Mucosa of gallbladder (tissue), 1 donor: ENCODE measurements around the gene SCTR. TPM values are rescaled to one million over a fixed set of nuclear protein-coding genes. Genes with fewer than 3 reads are reported as not detected.

Experiments
- DNase-seq: peaks from one replicate; pipeline ENCODE4 v3.0.0-alpha.2; 2020; ENCODE audit warnings: low spot score
- total RNA-seq: library from RNA; stranded (reverse); gene quantifications from one replicate; pipeline ENCODE4 v1.2.1, GENCODE V29; 2021
- donor health status: DM: no; HTN: no; CAD: no.

Gene SCTR
- total RNA-seq, 1 donor from 2014 or later, result 0.92 TPM

GRCh38 chr2:119523383-119523951, 816 bp downstream of the SCTR start:
- no peak for DNase-seq

- DNase-seq, result no peak
Measured at GRCh38 chr2:119522671-119523070, 1.6 kb downstream of the SCTR start.

GRCh38 chr2:119521433-119522050, 2.7 kb downstream of the SCTR start:
- DNase-seq, result no peak

- DNase-seq, result no peak
Measured at GRCh38 chr2:119520696-119521432, 3.4 kb downstream of the SCTR start.

DNA sequence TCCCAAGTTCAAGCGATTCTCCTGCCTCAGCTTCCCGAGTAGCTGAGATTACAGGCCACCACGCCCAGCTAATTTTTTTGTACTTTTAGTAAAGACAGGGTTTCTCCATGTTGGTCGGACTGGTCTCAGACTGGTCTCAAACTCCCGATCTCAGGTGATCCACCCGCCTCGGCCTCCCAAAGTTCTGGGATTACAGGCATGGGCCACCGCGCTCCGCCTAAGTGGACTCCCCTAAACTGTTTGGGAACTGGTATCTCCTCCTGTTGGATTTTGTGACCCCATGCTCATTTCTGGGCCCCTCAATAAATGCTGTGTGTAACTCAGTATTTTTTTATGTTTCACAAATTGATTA, 5.2 kb downstream of the SCTR start:
- no peak for DNase-seq

DNA sequence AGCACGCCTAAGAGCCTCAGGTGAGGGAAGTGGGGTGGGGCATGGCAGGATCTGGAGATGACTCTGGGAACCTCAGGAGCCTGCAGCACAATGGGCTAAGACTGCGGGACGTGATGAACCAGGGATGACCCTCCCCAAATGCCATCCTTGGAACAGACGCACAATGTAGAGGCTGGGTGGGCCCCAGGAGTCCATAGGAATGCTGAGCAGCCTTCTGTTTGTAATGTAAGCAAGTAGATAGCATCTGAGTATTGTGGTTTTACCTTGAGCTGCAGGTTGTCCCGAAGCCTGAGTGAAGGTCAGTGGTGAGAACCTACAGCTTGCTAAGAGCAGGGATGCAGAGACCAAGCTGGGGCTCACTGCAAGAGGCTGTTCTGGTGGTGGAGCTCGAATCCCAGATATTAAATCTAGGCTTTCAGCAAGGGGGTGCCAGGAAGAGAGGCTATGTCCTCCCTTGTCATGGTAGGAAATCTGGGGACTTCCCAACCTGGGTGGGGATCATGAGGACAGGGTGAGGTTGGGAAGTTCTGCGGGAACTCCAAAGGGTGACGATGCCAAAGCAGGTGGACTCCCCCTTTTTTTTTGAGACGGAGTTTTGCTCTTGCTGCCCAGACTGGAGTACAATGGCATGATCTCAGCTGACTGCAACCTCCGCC, 5.8 kb downstream of the SCTR start:
- DNase-seq, result no peak

- peak; percentile 57 for DNase-seq
Measured at GRCh38 chr2:119517433-119517832, 6.8 kb downstream of the SCTR start.

- no peak for DNase-seq
Measured at GRCh38 chr2:119516121-119516520, 8.2 kb downstream of the SCTR start.

GRCh38 chr2:119513832-119514231, 10.5 kb downstream of the SCTR start:
- DNase-seq, result no peak

DNA sequence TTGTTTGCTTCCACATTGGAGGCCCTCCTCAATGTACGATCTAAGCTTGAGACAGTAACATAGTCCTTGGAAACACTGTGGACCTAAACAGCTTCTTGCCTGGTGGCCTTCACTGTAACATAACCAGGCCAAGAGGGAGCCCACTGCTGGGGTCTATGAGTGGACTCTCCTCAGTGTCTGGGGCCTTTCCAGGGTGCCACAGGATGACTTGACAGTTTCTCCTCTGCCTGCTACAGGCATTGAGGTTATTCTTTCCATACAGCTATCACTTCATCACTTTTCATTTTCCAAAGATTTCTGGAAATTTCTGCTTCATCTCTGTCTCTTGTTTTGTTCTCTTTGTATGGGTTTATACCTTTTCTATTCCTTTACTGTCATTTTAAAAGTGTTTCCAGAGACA, 11.3 kb downstream of the SCTR start:
- DNase-seq, result no peak

DNA sequence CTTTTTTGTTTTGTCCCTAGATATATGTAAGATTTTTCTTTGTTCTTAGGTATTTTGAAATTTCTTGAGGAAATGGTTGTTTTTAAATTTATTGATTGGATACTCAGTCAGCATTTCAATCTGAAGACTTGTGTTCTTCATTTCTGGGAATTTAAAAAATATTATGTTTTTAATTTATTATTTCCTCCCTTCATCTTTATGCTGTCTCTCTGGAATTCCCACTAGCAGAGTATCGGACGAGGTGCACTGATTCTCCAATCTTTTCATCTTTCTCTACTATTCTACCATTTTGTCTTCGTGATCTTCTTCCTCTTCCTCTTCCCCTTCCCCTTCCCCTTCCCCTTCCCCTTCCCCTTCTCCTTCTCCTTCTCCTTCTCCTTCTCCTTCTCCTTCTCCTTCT, 12.3 kb downstream of the SCTR start:
- DNase-seq, result no peak

GRCh38 chr2:119508756-119509155, 15.5 kb downstream of the SCTR start:
- no peak for DNase-seq

- no peak for DNase-seq
Measured at GRCh38 chr2:119496682-119497081, 27.6 kb downstream of the SCTR start.

- no peak for DNase-seq
Measured at GRCh38 chr2:119495948-119496347, 28.3 kb downstream of the SCTR start.

DNA sequence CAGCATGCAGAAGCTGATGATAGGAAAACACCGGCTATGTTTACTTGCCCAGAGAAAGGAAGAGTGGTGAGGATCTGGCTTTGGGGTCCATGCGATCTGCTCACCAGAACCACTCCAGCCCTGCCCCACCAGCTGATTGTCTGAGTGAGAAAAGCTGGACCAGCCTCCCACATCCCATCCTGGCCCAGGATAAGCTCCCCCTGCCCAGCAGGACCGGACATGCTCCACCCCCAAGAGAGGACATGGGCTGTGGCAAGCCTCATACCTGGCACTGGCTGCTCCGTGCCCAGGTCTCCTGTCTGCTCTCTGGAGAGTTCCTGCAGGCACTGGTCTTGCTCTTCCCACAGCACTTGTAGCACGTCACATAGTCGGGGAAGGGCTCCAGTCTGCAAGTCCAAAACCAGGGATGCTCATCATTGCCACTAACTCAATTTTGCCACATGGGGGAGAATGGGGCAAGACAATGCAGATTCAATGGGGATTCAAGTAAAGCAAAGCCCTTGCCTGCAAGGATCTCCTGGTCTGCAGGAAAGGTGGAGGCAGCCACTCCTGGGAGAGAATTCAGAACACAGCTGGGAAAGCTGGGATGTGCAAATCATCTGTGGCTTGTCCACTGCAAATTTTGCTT, 30.0 kb downstream of the SCTR start:
- DNase-seq, result no peak

GRCh38 chr2:119491776-119492525, 32.3 kb downstream of the SCTR start:
- DNase-seq, result peak; percentile 89

- no peak for DNase-seq
Measured at GRCh38 chr2:119490653-119491195, 33.6 kb downstream of the SCTR start.

- DNase-seq, result no peak
Measured at GRCh38 chr2:119490106-119490505, 34.2 kb downstream of the SCTR start.

GRCh38 chr2:119489232-119489952, 34.9 kb downstream of the SCTR start:
- DNase-seq, result no peak
